A549 (cell line): Measurements from ENCODE around the gene ZDHHC24.
"Not testable (repeated sequence)": the region's sequence is repeated elsewhere in the genome, so short reads cannot be mapped to it uniquely, and the experiment has no call there.

Experiments used
- BCL3 ChIP-seq: fragments of >200 bp; sonication (Bioruptor Twin); formaldehyde crosslinking; IDR thresholded peaks from 3 replicates; pipeline ENCODE4 v1.6.1; 2016
- CTCF ChIP-seq: fragments of >200 bp; sonication (Bioruptor Twin); formaldehyde crosslinking; IDR thresholded peaks from 3 replicates; pipeline ENCODE4 v1.5.1; 2016
- EHMT2 ChIP-seq: fragments of 200-600 bp; sonication (generic); IDR thresholded peaks from 2 replicates; pipeline ENCODE4 v1.6.1; 2016; ENCODE audit warnings: antibody characterized with exemption, low read depth, mild to moderate bottlenecking, moderate library complexity
- ELK1 ChIP-seq: fragments of 150-350 bp; IDR thresholded peaks from 2 replicates; pipeline ENCODE4 v1.6.1; 2014; ENCODE audit warnings: low read depth, mild to moderate bottlenecking, low read length
- HES2 ChIP-seq: fragments of >200 bp; sonication (Bioruptor Twin); formaldehyde crosslinking; IDR thresholded peaks from 2 replicates; pipeline ENCODE4 v1.6.1; 2016
- MYC ChIP-seq: IDR thresholded peaks from 2 replicates; pipeline ENCODE4 v1.6.1; 2012; ENCODE audit warnings: mild to moderate bottlenecking, inconsistent platforms, low read length, improper control_type of control experiment, borderline replicate concordance
- NPAS2 ChIP-seq: fragments of 250-450 bp; sonication (Bioruptor Pico); IDR thresholded peaks from 2 replicates; pipeline ENCODE4 v1.8.0; 2022; ENCODE audit warnings: mild to moderate bottlenecking, moderate library complexity, borderline replicate concordance
- POLR2AphosphoS2 ChIP-seq: conservative IDR thresholded peaks from 2 replicates; pipeline ENCODE4 v1.6.1; 2012; ENCODE audit warnings: low read length, improper control_type of control experiment, inconsistent platforms

- not testable (repeated sequence) for TF ChIP-seq ELK1; HES2; MYC; CTCF; NPAS2 (CRISPR knock-in tag); POLR2AphosphoS2; EHMT2; BCL3
These were observed 36.8 kb upstream of the ZDHHC24 start for GRCh38 chr11:66582565-66583147.
